AG04449 (cell line): Measurements from ENCODE around the gene RAI2.
"Not testable (repeated sequence)": the region's sequence is repeated elsewhere in the genome, so short reads cannot be mapped to it uniquely, and the experiment has no call there.

Source experiments
- CTCF ChIA-PET: fragments of 350-600 bp; formaldehyde crosslinking; extraction: SDS; loops from one replicate; lab custom pipeline; 2021; ENCODE audit warnings: antibody characterized with exemption; lab: Yijun Ruan, JAX
- POLR2A ChIA-PET: fragments of 400-600, 350-600 bp; formaldehyde crosslinking; extraction: SDS; loops from one replicate; lab custom pipeline; 2020; ENCODE audit warnings: antibody characterized with exemption, inconsistent platforms; lab: Yijun Ruan, JAX
- DNase-seq: peaks from one replicate; pipeline ENCODE4 v3.0.0-alpha.2; 2010; ENCODE audit warnings: low read depth, low spot score
- H3K4me3 ChIP-seq: 2 replicates; pipeline ENCODE4 v1.5.1; 2011; ENCODE audit warnings: low read depth, mild to moderate bottlenecking, control low read depth, low read length
- CTCF ChIP-seq: IDR thresholded peaks from one replicate; pipeline ENCODE4 v1.5.1; 2011; ENCODE audit warnings: mild to moderate bottlenecking, moderate library complexity, low read length, control low read depth, inconsistent platforms; ENCODE audit not compliant: insufficient read depth; ENCODE audit errors: missing control alignments

Gene RAI2

GRCh38 chrX:17788439-17788838 lies 72.7 kb downstream of the RAI2 start:
- TF ChIP-seq CTCF, result peak; percentile 64
- H3K4me3 ChIP-seq, result no peak overlapping the region
- POLR2A ChIA-PET, result no interaction called here
- CTCF ChIA-PET, result interaction anchor here (1.0 kb wide), 1 partner anchor 11 kb away, joined by 3 read pairs; no protein-coding TSS in a partner anchor
- no peak for DNase-seq

GRCh38 chrX:17787557-17787956 lies 73.5 kb downstream of the RAI2 start:
- ChIA-PET POLR2A (no interaction called here), CTCF (no interaction called here)
- no peak for TF ChIP-seq CTCF
- H3K4me3 ChIP-seq, result no peak overlapping the region
- DNase-seq, result no peak

- POLR2A ChIA-PET, DNase-seq, H3K4me3 ChIP-seq, CTCF ChIA-PET: not testable (repeated sequence)
Observed at GRCh38 chrX:17786554-17787347, 74.3 kb downstream of the RAI2 start.

GRCh38 chrX:17779434-17779833 lies 81.7 kb downstream of the RAI2 start:
- DNase-seq, result no peak
- no peak overlapping the region for H3K4me3 ChIP-seq
- ChIA-PET CTCF (no interaction called here), POLR2A (no interaction called here)
- TF ChIP-seq CTCF, result no peak

GRCh38 chrX:17778997-17779396 lies 82.1 kb downstream of the RAI2 start:
- ChIA-PET POLR2A (no interaction called here), CTCF (no interaction called here)
- TF ChIP-seq CTCF, result no peak
- H3K4me3 ChIP-seq, result no peak overlapping the region
- no peak for DNase-seq

GRCh38 chrX:17774053-17774452 lies 87.0 kb downstream of the RAI2 start:
- no peak overlapping the region for H3K4me3 ChIP-seq
- no peak for TF ChIP-seq CTCF
- ChIA-PET CTCF (no interaction called here), POLR2A (no interaction called here)
- DNase-seq, result no peak
